Lung (tissue), 12 donors: ENCODE measurements around the gene CPE. TPM values are rescaled to one million over a fixed set of nuclear protein-coding genes. Genes with fewer than 3 reads are reported as not detected.

Source experiments
- ATAC-seq: fragments of 200-7000 bp; cut with Tn5 transposase; one replicate; pipeline ENCODE4 v1.9.1; 2020; ENCODE audit warnings: moderate number of reproducible peaks; ENCODE audit not compliant: insufficient read depth, low FRiP score
- DNase-seq, 3 donors: peaks; one replicate each; pipeline ENCODE4 v3.0.0-alpha.2; 2013 to 2017
- H3K27ac ChIP-seq, 2 donors: one replicate each; pipeline ENCODE4 v1.5.1; 2013; ENCODE audit warnings: mild to moderate bottlenecking in 2 of 2, moderate library complexity in 2 of 2, control low read depth in 1 of 2, inconsistent platforms in 1 of 2, low read depth in 1 of 2, low read length in 1 of 2
- H3K27me3 ChIP-seq, 3 donors: one replicate each; pipeline ENCODE4 v1.5.1; 2013; ENCODE audit warnings: low read length in 2 of 3; ENCODE audit not compliant: control insufficient read depth in 3 of 3, insufficient read depth in 3 of 3
- H3K36me3 ChIP-seq, 4 donors: one replicate each; pipeline ENCODE4 v1.5.1; 2013; ENCODE audit warnings: low read length in 4 of 4, mild to moderate bottlenecking in 1 of 4, moderate library complexity in 1 of 4; ENCODE audit not compliant: control insufficient read depth in 4 of 4, insufficient read depth in 4 of 4
- H3K4me1 ChIP-seq, 5 donors: one replicate each; pipeline ENCODE4 v1.5.1; 2013; ENCODE audit warnings: low read length in 5 of 5, mild to moderate bottlenecking in 2 of 5, moderate library complexity in 1 of 5; ENCODE audit not compliant: control insufficient read depth in 5 of 5, insufficient read depth in 5 of 5
- H3K4me3 ChIP-seq: one replicate; pipeline ENCODE4 v1.5.1; 2013; ENCODE audit warnings: mild to moderate bottlenecking, control low read depth, moderate library complexity
- H3K9ac ChIP-seq, 2 donors: one replicate each; pipeline ENCODE4 v1.5.1; 2013; ENCODE audit warnings: low read length in 2 of 2, control low read depth in 1 of 2; ENCODE audit not compliant: insufficient read depth in 1 of 2
- H3K9me3 ChIP-seq, 4 donors: one replicate each; pipeline ENCODE4 v1.5.1; 2013; ENCODE audit warnings: low read length in 3 of 4, mild to moderate bottlenecking in 1 of 4, moderate library complexity in 1 of 4; ENCODE audit not compliant: control insufficient read depth in 4 of 4, insufficient read depth in 3 of 4
- CTCF ChIP-seq: IDR thresholded peaks from 2 replicates; pipeline ENCODE4 v1.5.1; 2012; ENCODE audit warnings: mild to moderate bottlenecking; ENCODE audit errors: control extremely low read depth, extremely low read depth
- WGBS, 2 donors: extraction: QIAGEN DNeasy Blood & Tissue Kit; methylation state at CpG; one replicate each; pipeline ENCODE4 v1.1.7; 2013; 5-methylcytosine and 5-hydroxymethylcytosine counted together
- polyA plus RNA-seq, 2 donors: library from polyadenylated mRNA; stranded (reverse); fragments of 200-250 nt; gene quantifications; one replicate each; pipeline ENCODE4 v1.2.1, GENCODE V29; 2013
- total RNA-seq, 2 donors: library from RNA; depleted of rRNA in 1 of 2; stranded (reverse); fragments of >200 nt in 1 of 2; gene quantifications; one replicate each; pipeline ENCODE4 v1.2.1, GENCODE V29; 2014 to 2021
- donor health status: control.
- donor health status: control.
- donor health status: Bipolar disorder and iron deficiency.
- donor health status: healthy.
- donor health status: DM: yes; HTN: yes; CAD: no.

Gene CPE
- total and polyA plus RNA-seq, 4 donors = 6.6 to 135 (median 14.3) TPM

GRCh38 chr4:165426331-165426730, 47.5 kb downstream of the CPE start:
- ATAC-seq = no peak
- H3K27me3 ChIP-seq = no peaks in the 10 kb centered on the region
- no peak for DNase-seq
- no peak for TF ChIP-seq CTCF
- no peaks in the 10 kb centered on the region for H3K4me1 ChIP-seq
- peaks cover 0 to 2% (median 0%) of the 10 kb centered on the region in 4 donors for H3K9me3 ChIP-seq
- 82 to 88% methylated on average over 1 of the region's 1 CpG for WGBS, 2 donors
- H3K4me3 ChIP-seq = no peak overlapping the region
- no peaks in the 10 kb centered on the region for H3K36me3 ChIP-seq
- no peak overlapping the region for H3K27ac ChIP-seq
- no peak overlapping the region for H3K9ac ChIP-seq

GRCh38 chr4:165426823-165427222, 48.0 kb downstream of the CPE start:
- Histone ChIP-seq H3K4me1 (no peaks in the 10 kb centered on the region), H3K9me3 (peaks cover 0 to 2% (median 0%) of the 10 kb centered on the region in 4 donors), H3K27ac (no peak overlapping the region), H3K27me3 (no peaks in the 10 kb centered on the region), H3K36me3 (no peaks in the 10 kb centered on the region), H3K4me3 (no peak overlapping the region), H3K9ac (no peak overlapping the region)
- DNase-seq = no peak
- TF ChIP-seq CTCF = no peak
- no peak for ATAC-seq
- 79 to 80% methylated on average over 3 of the region's 3 CpGs for WGBS, 2 donors

GRCh38 chr4:165428957-165429356, 50.1 kb downstream of the CPE start:
- no peak overlapping the region for H3K4me3 ChIP-seq
- ATAC-seq (no peak), DNase-seq (no peak)
- WGBS, 2 donors = 64 to 72% methylated on average over 2 of the region's 2 CpGs
- TF ChIP-seq CTCF = no peak
- no peaks in the 10 kb centered on the region for H3K36me3 ChIP-seq
- H3K4me1 ChIP-seq = no peaks in the 10 kb centered on the region
- H3K9ac ChIP-seq = no peak overlapping the region
- H3K27me3 ChIP-seq = no peaks in the 10 kb centered on the region
- peaks cover 0 to 2% (median 0%) of the 10 kb centered on the region in 4 donors for H3K9me3 ChIP-seq
- no peak overlapping the region for H3K27ac ChIP-seq

- Histone ChIP-seq H3K4me1 (peaks cover 0 to 5% (median 0%) of the 10 kb centered on the region in 5 donors), H3K9ac (no peak overlapping the region), H3K36me3 (no peaks in the 10 kb centered on the region), H3K4me3 (no peak overlapping the region), H3K27ac (no peak overlapping the region), H3K27me3 (no peaks in the 10 kb centered on the region), H3K9me3 (peaks cover 0 to 2% (median 0%) of the 10 kb centered on the region in 4 donors)
- no peak for ATAC-seq
- no peak for DNase-seq
- TF ChIP-seq CTCF = no peak
- WGBS, 2 donors = 86 to 90% methylated on average over 5 of the region's 5 CpGs
These were observed 54.7 kb downstream of the CPE start for GRCh38 chr4:165433529-165433928.
